CD4-positive, alpha-beta T cell treated with Interleukin-1 beta for 1 hour (primary cell): Measurements from ENCODE around the gene SMOC2.

ENCODE experiments used
- DNase-seq, 2 donors: peaks; one replicate each; pipeline ENCODE4 v3.0.0-alpha.2; 2020 to 2022

Gene SMOC2

DNA sequence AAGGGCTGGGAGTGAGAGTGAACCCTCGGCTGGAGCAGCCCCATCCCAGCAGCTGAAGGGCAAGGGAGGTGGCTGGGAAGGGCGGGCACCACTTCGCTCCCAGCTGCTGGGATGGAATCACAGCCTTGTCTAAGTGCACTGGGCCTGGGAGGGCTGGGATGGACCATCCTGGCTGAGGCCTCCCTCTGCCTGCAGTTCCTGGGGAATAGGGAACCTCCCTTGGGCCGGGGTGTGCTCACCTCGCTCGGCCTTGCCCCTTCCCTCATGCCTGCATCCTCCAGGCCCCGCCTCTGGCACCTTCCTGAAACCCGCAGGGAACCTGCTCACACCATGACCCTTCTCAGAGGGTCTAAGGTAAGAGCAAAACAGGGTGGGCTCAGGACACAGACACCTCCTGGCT is 53.7 kb downstream of the SMOC2 start:
- DNase-seq, result no peak

DNA sequence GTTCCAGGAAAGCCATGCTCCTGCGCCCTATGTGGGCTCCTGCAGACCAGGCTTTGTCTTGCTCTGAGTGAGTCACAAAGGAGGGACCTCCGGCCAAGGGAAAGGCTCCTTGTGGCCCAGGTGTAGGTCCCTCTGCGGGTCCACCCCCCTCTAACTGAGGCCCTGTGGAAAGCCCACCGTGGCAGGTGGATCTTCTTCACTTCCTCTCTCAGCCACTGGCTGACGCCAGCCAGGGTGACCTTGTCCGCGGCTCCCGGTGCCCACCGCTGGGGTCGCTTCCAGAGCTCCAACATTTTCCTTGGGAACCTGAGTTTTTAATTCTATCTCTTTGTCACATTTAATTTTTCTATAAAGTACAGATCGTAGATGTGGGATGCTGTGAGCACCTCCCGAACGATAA is 54.1 kb downstream of the SMOC2 start:
- no peak for DNase-seq

DNA sequence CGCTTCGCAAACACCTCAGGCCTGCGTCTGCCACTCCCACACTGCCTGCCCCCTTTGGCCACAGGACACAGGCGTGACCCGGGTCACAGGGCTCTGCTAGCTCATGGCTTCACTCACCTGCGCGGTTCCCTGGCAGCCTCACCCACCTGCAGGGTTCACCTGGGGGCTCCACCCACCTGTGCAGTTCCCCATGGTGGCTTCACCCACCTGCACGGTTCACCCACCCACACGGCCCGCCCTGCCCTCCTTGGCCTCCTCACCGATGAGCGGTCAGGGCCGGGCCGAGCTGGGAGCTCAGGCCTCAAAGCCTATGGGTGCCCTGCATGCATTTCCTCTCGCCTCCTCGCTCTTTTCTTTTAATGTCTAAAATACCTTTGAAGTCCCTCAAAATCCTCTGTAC is 54.7 kb downstream of the SMOC2 start:
- DNase-seq, result no peak

DNA sequence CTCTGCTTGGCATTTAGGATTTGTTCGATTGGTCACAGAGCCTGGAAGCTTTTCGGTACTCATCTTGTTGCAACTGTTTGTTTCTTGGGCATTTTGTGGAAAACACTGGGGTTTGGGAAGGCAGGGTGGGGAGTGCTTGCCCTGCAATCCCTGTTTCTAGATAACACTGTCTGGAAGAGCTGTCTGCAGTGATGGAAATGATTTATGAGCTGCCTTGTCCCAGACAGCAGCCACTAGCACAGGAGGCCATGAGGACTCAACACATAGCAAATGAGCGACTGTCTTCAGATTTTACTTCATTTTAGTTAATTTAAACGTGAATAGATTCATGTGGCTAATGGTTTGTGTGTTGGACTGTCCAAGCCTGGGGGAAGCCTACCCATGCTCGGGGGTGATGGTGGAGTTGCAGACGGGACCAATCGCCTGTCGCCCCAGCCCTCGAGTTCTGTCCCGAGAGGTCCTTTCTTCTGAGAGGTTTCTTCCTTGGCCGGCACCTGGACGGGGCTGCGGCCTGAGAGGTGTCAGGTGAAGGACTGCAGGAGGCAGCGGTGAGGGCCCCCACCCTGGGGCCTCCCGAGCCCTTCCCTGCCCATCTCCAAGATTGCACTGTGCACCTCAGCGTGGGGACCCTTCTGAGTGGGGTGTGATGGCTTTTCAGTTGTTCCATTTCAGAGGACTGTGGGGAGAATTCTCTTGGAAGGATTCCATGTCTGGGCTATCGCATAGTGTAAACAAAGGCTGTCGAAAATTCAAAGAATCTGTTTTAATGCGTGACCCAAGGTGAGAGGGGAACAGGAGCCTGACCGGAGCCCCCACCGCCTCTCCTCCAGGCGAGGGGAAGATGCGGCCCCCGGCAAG is 55.4 kb downstream of the SMOC2 start:
- DNase-seq, result no peak

DNA sequence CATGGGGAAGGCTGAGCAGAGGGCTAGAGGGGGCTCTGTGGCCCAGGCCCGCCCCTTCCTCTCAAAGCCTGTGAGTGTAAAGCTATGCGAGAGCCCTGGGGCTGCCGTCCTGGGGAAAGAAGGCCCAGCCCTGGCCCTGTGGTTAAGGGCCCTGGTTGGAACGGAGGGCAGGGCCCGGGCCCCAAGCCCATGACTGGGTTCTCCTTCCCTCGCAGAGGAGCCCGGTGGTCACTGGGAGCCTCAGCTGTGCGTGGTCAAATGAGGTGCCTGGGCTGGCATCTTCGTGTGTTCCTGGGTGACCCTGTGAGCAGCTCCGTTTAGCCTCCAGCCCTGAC is 56.0 kb downstream of the SMOC2 start:
- DNase-seq, result no peak

DNA sequence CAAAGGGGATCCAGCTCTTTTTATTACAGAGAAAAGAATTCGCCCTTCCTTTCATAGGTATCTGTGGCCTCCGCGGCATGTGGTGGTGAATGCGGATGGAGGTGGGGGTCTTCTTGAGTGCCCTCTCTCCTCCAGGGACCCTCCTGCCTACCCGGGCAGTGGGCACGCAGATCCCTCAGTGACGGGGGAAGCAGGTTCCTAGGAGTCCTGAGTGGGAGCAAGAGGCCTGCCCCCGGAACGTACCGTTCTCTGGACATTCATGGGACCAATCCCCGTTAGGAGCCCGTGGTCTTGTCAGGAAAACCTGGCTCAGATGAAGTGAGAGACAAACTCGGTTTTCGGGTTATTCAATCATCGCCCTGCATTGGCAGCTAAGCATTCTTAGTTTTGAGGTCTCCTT is 56.4 kb downstream of the SMOC2 start:
- DNase-seq, result no peak

DNA sequence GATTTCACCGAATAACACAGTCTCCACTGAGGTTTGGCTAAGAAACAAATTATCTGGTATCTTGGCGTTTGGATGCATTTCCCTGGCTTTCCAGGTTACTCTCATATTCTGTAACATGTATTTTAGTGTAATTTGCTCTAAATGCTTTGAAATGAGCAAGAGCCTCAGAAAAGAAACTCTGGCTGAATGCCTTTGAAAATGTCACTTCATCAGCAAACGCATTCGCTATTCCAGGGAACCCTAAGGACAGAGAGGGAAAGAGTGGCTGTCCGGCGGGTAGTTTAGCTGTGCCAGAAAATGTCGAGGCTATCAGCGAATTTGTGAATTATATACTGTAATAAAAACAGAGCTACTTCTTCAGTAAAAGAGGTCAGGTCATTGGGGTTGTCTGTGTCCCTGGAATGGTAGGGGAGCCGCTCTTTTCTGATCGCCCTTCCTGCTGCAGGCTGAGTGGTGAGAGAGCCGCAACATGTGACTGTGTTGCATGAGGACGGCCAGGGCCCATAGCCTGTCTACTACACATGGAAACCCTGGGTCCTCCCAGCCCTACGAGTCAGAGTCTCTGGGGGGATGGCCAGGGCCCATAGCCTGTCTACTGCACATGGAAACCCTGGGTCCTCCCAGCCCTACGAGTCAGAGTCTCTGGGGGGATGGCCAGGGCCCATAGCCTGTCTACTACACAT is 57.3 kb downstream of the SMOC2 start:
- DNase-seq, result no peak

DNA sequence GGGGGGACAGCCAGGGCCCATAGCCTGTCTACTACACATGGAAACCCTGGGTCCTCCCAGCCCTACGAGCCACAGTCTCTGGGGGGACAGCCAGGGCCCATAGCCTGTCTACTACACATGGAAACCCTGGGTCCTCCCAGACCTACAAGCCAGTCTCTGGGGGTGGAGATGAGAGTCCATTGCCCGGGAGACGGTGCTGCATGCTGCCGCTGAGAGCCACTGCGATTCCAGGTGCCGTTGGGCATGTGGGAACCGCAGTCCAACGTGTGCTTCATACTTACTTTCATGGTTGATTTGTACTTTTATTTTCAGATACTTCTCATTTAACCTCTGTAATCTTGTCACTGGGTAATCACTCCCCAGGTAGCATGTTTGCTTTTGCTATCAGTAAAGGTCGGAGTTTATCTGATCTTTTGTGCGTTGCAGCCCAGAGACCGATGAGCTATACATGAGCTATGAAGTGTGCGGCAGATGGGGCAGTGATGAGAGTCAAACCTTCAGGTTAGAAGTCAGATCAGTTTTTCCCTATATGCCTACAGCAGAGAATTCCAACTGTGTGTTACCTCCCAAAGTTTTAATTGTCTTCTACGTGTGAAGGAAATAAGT is 58.2 kb downstream of the SMOC2 start:
- no peak for DNase-seq

DNA sequence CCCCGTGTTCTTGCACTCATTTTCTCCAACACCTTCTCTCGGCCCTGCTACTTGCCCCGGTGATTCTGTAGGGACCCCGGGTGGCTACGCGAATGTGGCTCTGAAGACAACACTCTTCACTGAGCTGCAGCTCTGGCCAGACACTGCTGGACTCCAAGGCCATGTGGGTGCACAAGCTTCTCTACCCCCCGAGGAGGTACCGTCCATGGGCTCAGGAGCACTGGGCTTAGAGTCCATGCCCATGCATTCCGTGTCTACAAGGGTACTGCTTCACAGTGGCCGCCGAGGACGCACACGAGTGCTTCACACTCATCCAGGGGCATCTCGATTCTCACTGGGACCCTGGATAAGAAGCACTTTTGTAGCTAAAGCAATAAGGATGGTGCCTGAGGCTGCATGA is 59.5 kb downstream of the SMOC2 start:
- no peak for DNase-seq

DNA sequence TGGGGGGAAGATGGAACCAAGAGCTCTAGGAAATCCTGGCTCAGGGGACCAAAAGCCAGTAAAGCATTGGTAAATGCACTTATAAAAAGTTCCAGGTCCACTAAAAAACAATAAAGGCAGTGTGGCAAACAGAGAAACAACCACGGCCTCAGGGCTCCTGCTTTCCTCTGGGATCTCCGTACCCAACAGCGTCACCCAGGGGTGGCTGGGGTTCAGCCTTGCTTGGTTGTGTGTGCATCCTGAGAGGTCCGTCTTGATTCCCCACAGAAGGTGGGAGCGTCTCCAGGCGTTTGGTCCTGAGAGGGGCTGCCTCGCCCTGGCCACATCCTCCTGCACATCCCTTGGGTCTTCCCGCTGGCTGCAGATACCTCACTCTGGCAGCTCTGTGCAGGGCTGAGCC is 60.6 kb downstream of the SMOC2 start:
- DNase-seq, result no peak

DNA sequence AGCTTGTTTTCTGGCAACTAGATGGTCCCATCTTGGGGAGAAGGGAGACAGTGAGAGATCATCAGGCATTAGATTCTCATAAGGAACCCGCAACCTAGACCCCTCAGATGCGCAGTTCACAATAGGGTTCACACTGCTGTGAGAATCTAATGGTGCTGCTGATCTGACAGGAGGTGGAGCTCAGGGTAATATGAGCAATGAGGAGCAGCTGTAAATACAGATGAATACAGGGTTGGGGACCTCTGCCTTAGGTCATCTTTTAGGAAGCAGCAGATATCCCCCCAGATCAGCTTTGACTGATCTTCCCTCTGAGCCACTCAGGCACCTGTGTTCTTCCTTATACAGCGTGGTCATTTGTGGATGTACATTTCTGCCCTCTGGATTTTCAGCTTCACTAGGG is 63.4 kb downstream of the SMOC2 start:
- DNase-seq, result no peak

DNA sequence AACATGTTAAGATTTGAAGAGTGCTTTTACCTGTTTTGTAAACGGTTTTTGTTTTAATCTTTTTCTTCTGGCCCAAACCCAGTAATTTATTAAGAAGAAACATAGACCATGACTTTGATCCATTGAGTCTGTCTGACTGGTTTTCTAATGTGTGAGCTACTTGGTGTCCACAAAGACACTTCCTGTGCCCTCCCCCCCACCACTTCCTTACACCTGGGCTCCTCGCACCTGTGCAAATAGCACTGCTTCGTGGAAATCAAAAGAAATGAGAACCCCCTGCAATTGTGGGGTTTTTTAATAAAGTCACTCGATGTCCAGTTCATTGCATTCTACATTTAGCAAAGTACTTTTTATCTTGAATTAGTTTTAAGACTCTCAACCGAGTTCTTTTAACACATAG is 65.5 kb downstream of the SMOC2 start:
- DNase-seq, result no peak

DNA sequence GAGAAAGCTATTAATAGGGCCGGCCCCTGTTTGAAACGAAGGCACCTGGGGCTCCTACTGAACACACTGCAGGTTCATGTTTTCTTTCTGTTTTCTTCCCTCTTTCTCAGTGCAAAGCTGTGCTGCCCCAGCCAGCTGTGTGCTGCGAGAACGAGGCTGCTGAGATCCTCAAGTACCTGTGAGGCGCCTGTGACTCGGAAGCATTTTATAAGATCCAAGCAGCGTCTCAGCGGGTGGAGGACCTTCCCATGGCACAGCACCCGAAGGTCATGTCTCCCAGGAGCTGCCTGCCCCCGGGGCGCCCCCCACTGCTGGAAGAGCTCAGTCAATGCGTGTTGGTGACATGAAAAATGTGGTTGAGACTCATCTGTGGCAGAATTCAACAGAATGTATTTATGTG is 66.3 kb downstream of the SMOC2 start:
- no peak for DNase-seq

DNA sequence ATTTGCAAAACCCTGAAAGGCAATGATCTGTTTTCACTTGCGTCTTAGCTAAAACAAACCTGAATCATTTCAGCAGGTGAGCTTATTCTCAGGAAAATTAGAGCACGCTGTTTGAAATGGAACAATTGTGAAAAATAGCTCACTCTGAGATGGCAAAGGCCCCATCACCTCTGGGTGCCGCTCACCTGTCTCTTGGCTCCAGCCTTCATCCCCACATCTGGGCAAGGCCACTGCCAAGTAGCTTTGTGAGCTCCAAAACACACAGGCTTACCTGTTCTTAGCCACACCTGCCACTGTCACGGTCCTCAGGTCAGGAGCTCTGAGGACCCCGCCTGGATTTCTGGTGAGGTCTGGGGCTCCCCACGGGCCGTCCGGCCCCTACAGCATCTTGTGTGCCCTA is 66.7 kb downstream of the SMOC2 start:
- no peak for DNase-seq

DNA sequence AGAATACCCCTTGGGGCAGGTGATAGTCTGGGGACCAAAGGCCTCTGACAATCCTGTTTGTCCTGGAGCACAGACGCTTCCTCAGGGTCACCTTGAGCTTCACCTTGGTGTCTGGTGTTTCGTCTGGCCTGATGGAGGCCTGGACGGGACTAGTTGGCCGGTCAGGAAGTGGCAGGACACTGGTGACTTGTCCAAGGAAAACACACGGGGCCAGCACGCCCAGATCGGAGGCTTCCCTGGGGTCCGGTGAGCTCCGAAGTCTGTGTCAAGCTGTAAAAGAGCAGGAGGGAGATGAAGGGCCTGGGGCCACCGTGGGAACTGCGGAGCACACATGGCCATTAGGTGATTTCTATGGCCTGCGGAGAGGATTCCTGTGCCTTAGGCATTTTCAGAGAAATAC is 67.9 kb downstream of the SMOC2 start:
- no peak for DNase-seq

DNA sequence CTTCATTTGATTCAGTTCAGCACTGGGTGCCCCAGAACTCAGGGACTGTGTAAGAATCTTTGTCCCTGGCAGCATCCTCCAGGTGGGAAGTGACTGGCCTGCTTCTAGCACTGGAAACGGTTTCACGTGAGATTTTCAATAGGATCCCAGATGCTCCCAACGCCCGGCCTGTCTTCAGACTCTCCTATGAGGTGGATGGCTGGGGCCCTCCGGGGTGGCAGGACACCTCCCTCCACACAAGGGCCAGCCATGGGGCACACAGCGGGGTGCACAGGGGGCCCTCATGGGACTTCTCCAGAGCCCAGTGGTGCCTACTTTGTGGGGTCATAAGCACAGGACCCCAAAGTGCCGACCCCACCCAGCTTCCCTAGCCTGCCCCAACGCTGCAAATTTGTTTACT is 72.8 kb downstream of the SMOC2 start:
- no peak for DNase-seq

DNA sequence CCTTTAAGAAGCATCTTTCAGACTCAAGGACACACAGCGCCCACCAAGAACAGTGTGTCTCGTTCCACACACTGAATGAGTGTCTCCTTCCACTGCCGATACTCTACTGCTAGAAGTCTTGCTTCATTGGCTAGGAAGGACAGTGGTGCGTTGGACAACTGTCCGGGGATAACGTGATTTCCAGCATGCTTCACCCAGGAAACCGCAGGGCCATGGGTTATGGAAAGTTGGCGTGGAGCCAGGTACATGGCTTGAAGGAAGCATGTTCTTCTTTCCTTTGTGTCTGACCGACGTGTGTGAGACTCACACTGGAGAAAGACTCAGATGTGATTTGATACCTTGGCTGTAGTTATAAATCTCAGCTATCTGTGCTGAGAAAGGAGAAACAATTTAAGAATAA is 73.2 kb downstream of the SMOC2 start:
- no peak for DNase-seq

DNA sequence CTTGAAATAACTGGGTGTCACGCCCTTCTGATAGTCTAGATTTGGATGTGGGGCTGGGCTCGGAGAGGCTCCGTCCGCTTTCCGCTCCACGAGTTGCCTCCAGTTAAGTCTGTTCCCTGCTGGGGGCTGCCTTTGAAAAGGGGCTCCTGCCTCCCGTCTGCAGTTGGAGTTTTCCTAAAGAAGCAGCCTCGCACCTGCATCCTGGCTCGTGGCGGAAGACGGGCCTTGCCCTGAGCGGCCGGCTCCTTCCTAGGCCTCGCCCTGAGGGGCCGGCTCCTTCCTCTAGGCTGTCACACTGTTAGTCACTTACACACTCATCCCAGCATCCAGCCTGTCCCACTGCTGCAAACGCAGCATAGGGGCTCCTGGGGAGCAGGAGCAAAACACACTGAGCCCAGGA is 74.4 kb downstream of the SMOC2 start:
- no peak for DNase-seq

DNA sequence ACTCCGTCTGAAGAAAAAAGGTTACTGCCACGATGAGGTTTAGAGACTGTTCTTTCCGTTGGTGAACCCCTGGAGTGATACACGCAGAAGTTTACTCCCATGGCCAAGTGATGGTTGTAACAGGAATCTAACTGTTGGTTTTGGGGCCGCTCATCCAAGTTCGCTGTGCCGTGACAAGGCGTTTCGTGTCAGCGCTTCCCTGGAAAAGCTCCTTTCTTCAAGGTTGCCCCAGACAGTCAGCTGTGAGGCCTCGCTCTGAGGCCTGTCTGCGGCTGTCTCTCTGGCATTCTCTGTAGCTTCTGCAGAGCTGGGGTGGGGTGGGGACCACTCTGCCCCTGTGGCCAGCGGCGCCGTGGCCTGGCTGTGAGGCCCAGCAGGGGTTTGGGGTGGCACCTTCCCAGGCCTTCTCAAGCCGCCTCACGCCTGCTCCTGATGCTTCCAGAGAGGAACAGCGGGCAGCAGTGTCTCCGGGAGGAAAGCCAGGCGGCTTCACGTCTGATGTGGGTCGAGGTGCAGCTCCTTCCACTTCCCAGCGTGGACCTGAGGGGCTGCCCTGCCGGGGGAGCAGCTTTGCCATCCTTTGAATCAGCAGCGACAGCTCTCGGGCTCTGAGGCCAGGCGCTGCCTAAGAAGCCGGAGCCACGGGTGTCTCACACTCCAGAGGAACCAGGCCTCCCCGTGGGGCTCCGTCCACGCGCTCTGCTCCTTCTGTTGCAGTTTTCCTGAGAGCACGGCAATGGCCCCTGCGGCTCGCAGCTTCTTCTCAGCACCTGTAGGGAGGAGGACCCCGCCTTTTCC is 76.2 kb downstream of the SMOC2 start:
- DNase-seq, result no peak

DNA sequence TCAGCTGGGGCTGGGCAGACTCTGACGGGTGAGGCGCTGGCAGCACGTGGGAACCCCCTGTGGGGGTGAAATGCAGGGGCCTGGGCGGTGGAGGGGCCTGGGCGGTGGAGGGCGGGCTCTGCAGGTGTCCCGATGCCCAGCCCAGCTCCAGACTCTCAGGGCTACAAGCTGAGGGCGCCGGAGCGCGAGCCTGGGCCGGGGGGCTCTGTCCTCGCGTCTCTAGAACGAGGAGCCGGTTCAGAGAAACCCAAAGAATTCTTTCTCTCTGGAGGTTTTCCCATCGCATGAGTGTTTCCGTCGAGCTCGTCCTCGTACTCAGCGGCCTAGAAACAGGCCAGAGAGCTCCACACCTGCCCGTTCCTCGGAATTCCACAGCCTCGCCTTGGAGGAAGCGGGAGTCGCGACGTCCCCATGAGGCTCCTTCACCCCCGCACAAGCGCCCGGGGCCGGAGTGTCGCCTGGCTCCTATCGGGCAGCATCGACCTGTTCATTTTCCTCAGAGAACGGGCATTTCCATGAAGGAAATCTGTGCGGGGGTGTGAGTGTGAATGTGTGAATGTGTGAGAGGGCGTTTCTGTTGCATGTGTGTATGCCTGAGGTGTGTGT is 76.9 kb downstream of the SMOC2 start:
- no peak for DNase-seq

DNA sequence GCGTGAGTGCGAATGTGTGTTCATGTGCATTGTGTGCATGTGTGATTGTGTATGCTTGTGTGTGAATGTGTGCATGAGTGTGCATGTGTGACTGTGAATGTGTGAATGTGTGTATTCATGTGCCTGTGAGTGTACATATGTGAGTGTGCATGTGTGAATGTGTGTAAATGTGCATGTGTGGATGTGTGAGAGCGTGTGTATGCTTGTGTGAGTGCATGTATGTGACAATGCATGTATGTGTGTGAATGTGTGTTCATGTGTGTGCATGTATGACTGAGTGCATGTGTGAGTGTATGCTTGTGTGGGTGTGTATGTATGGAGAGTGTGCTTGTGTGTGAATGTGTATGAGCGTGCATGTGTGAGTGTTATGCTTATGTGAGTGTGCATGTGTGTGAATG is 77.4 kb downstream of the SMOC2 start:
- no peak for DNase-seq

DNA sequence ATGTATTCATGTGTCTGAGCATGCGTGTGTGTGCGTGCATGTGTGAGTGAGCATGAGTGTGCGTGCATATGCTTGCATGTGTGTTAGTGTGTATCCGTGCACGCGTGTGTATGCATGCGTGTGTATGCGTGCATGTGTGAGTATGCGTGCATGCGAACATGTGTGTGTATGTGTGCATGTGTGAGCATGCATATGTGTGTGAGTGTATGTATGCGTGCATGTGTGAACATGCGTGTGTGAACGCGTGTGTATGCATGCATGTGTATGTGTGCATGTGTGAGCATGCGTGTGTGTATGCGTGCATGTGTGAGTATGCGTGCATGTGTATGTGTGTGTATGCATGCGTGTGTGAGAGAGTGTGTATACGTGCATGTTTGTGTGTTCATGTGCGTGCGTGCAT is 77.9 kb downstream of the SMOC2 start:
- DNase-seq, result no peak

DNA sequence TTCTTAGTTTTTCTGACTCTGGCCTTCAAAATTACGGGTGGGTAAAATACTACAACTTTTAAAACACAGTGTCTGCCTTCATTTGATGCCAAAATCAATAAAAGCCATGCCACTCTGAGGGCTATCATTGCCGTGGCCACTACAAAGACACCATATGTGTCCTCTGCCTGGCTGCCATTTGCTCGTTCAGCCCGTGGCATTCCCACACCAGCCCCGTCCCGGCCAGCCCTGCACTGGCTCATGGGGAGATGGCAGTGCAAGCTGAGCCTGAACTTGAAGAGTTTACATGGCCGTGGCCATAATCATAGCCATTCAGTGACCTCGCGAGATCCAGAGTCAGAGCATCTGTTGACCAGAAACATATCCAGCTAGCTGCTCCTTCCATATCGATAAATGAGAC is 79.2 kb downstream of the SMOC2 start:
- DNase-seq, result no peak
